KMS-11 (cell line): ENCODE measurements around the gene DPP7.
"Not testable (repeated sequence)": the region's sequence is repeated elsewhere in the genome, so short reads cannot be mapped to it uniquely, and the experiment has no call there.

Experiments
- H2AFZ ChIP-seq: fragments of 200-600 bp; sonication (generic); 2 replicates; pipeline ENCODE4 v1.6.1; 2016; ENCODE audit warnings: antibody characterized with exemption, mixed run types, low read depth
- H3K27ac ChIP-seq: fragments of 200-600 bp; sonication (generic); 2 replicates; pipeline ENCODE4 v1.6.1; 2016; ENCODE audit warnings: mild to moderate bottlenecking, mixed run types
- H3K27me3 ChIP-seq: fragments of 200-600 bp; sonication (generic); 2 replicates; pipeline ENCODE4 v1.6.1; 2017; ENCODE audit warnings: mild to moderate bottlenecking, low read depth, mixed run types, moderate library complexity; ENCODE audit not compliant: insufficient read depth
- H3K36me3 ChIP-seq: fragments of 200-600 bp; sonication (generic); 2 replicates; pipeline ENCODE4 v1.6.1; 2017; ENCODE audit warnings: mild to moderate bottlenecking, mixed run types; ENCODE audit not compliant: insufficient read depth
- H3K4me1 ChIP-seq: fragments of 200-600 bp; sonication (generic); 2 replicates; pipeline ENCODE4 v1.6.1; 2016; ENCODE audit warnings: mild to moderate bottlenecking, low read depth, mixed run types; ENCODE audit not compliant: poor library complexity, severe bottlenecking
- H3K4me2 ChIP-seq: fragments of 200-600 bp; sonication (generic); 2 replicates; pipeline ENCODE4 v1.7.0; 2016; ENCODE audit warnings: mild to moderate bottlenecking, mixed run types
- H3K4me3 ChIP-seq: fragments of 200-600 bp; sonication (generic); IDR thresholded peaks from 2 replicates; pipeline ENCODE4 v1.6.1; 2017; ENCODE audit warnings: low read depth, low read length, mixed read lengths; ENCODE audit not compliant: insufficient read depth
- H3K79me2 ChIP-seq: fragments of 200-600 bp; sonication (generic); 2 replicates; pipeline ENCODE4 v1.6.1; 2016; ENCODE audit warnings: low read depth, mixed run types; ENCODE audit not compliant: insufficient read depth
- H3K9ac ChIP-seq: fragments of 200-600 bp; sonication (generic); 2 replicates; pipeline ENCODE4 v1.6.1; 2016; ENCODE audit warnings: mild to moderate bottlenecking, mixed run types
- H4K20me1 ChIP-seq: fragments of 200-600 bp; sonication (generic); 2 replicates; pipeline ENCODE4 v1.6.1; 2016; ENCODE audit warnings: mild to moderate bottlenecking, mixed run types; ENCODE audit not compliant: insufficient read depth
- CTCF ChIP-seq: fragments of 200-600 bp; sonication (generic); conservative IDR thresholded peaks from 2 replicates; pipeline ENCODE4 v1.6.1; 2017; ENCODE audit warnings: low read depth, mild to moderate bottlenecking, antibody characterized with exemption, low read length, moderate library complexity, mixed read lengths

The DPP7 gene

GRCh38 chr9:137064027-137064879 is 50.3 kb downstream of the DPP7 start:
- peak; percentile 88 for TF ChIP-seq CTCF
- Histone ChIP-seq H3K4me2 (no peak overlapping the region), H3K4me3 (no peak overlapping the region), H3K27me3 (peaks cover 13% of the 10 kb centered on the region; the same call in 1 of the 2 replicates), H2AFZ (no peak overlapping the region), H4K20me1 (0 out of 2 replicates have a peak, but pooled peaks cover 2% of the 10 kb centered on the region), H3K27ac (no peak overlapping the region), H3K9ac (no peak overlapping the region), H3K4me1 (peaks cover 14% of the 10 kb centered on the region), H3K36me3 (no peaks in the 10 kb centered on the region), H3K79me2 (no peaks in the 10 kb centered on the region)

GRCh38 chr9:137063311-137064026 is 51.1 kb downstream of the DPP7 start:
- Histone ChIP-seq H3K27ac (no peak overlapping the region), H2AFZ (no peak overlapping the region), H3K4me1 (peaks cover 7% of the 10 kb centered on the region), H3K36me3 (no peaks in the 10 kb centered on the region), H3K9ac (no peak overlapping the region), H3K79me2 (no peaks in the 10 kb centered on the region), H3K27me3 (peaks cover 21% of the 10 kb centered on the region; the same call in 1 of the 2 replicates), H3K4me3 (no peak overlapping the region), H3K4me2 (no peak overlapping the region), H4K20me1 (no peaks in the 10 kb centered on the region)
- no peak for TF ChIP-seq CTCF

GRCh38 chr9:137062798-137063197 is 51.7 kb downstream of the DPP7 start:
- H3K27ac ChIP-seq, H4K20me1 ChIP-seq, H2AFZ ChIP-seq, H3K79me2 ChIP-seq, H3K36me3 ChIP-seq, H3K9ac ChIP-seq, H3K4me2 ChIP-seq, H3K4me1 ChIP-seq, H3K4me3 ChIP-seq: not testable (repeated sequence)
- peaks cover 28% of the 10 kb centered on the region; the same call in 1 of the 2 replicates for H3K27me3 ChIP-seq

- Histone ChIP-seq H3K36me3 (no peaks in the 10 kb centered on the region), H3K9ac (no peak overlapping the region), H3K4me3 (no peak overlapping the region), H2AFZ (no peak overlapping the region), H4K20me1 (no peaks in the 10 kb centered on the region), H3K4me2 (no peak overlapping the region), H3K4me1 (peaks cover 3% of the 10 kb centered on the region), H3K27me3 (peaks cover 32% of the 10 kb centered on the region; the same call in 1 of the 2 replicates), H3K27ac (no peak overlapping the region), H3K79me2 (no peaks in the 10 kb centered on the region)
- TF ChIP-seq CTCF, result no peak
Observed at GRCh38 chr9:137062384-137062783, 52.1 kb downstream of the DPP7 start.
